ENCODE results near the gene SYS1.

SYS1 gene

GRCh38 chr20:45410887-45411286 lies 47.9 kb downstream of the SYS1 start:
- Histone ChIP-seq H3K4me3 (ENCODE audit: low read length) (no peak overlapping the region), H4K20me1 (ENCODE audit: control insufficient read depth, insufficient read depth, low read depth, low read length) (no peaks in the 10 kb centered on the region), H3K27ac (ENCODE audit: low read depth, low read length) (no peak overlapping the region), H3K4me1 (ENCODE audit: control insufficient read depth, low read length) (peaks cover 33% of the 10 kb centered on the region), H3K27me3 (ENCODE audit: control insufficient read depth, low read length) (peaks cover 15% of the 10 kb centered on the region), H3K4me2 (ENCODE audit: low read length) (no peak overlapping the region), H3F3A (ENCODE audit: control insufficient read depth, insufficient read depth) (peaks cover 2% of the 10 kb centered on the region; the same call in 1 of the 2 replicates), H3K36me3 (ENCODE audit: control insufficient read depth, low read length) (no peaks in the 10 kb centered on the region), H3K9me3 (ENCODE audit: control insufficient read depth, insufficient read depth, low read length) (no peaks in the 10 kb centered on the region), H3K79me2 (ENCODE audit: control insufficient read depth, low read length) (peaks cover 8% of the 10 kb centered on the region), H3K9me2 (replicated peaks; ENCODE audit: control insufficient read depth, low read length) (no peaks in the 10 kb centered on the region)
- TF ChIP-seq CTCF (IDR thresholded peaks at IDR 0.05; ENCODE audit: low read depth, low read length, poor library complexity, severe bottlenecking) (no peak), EZH2phosphoT487 (IDR thresholded peaks at IDR 0.05; ENCODE audit: borderline replicate concordance, low read length) (no peak)

GRCh38 chr20:45412653-45413052 lies 49.7 kb downstream of the SYS1 start:
- Histone ChIP-seq H3K4me1 (ENCODE audit: control insufficient read depth, low read length) (peaks cover 27% of the 10 kb centered on the region), H3K36me3 (ENCODE audit: control insufficient read depth, low read length) (peaks cover 6% of the 10 kb centered on the region; the same call in 1 of the 2 replicates), H3K9me3 (ENCODE audit: control insufficient read depth, insufficient read depth, low read length) (no peaks in the 10 kb centered on the region), H3F3A (ENCODE audit: control insufficient read depth, insufficient read depth) (peaks cover 2% of the 10 kb centered on the region; the same call in 1 of the 2 replicates), H3K4me3 (ENCODE audit: low read length) (no peak overlapping the region), H3K79me2 (ENCODE audit: control insufficient read depth, low read length) (peaks cover 26% of the 10 kb centered on the region), H4K20me1 (ENCODE audit: control insufficient read depth, insufficient read depth, low read depth, low read length) (no peaks in the 10 kb centered on the region), H3K4me2 (ENCODE audit: low read length) (no peak overlapping the region), H3K9me2 (replicated peaks; ENCODE audit: control insufficient read depth, low read length) (no peaks in the 10 kb centered on the region), H3K27me3 (ENCODE audit: control insufficient read depth, low read length) (0 out of 2 replicates have a peak, but pooled peaks cover under 1% of the 10 kb centered on the region), H3K27ac (ENCODE audit: low read depth, low read length) (no peak overlapping the region)
- no peak for TF ChIP-seq CTCF (IDR thresholded peaks at IDR 0.05; ENCODE audit: low read depth, low read length, poor library complexity, severe bottlenecking)
- TF ChIP-seq EZH2phosphoT487 (IDR thresholded peaks at IDR 0.05; ENCODE audit: borderline replicate concordance, low read length) = no peak

GRCh38 chr20:45413479-45413878 lies 50.5 kb downstream of the SYS1 start:
- TF ChIP-seq EZH2phosphoT487 (IDR thresholded peaks at IDR 0.05; ENCODE audit: borderline replicate concordance, low read length) = no peak
- no peak for TF ChIP-seq CTCF (IDR thresholded peaks at IDR 0.05; ENCODE audit: low read depth, low read length, poor library complexity, severe bottlenecking)
- no peaks in the 10 kb centered on the region for H3K9me3 ChIP-seq (ENCODE audit: control insufficient read depth, insufficient read depth, low read length)
- no peak overlapping the region for H3K4me3 ChIP-seq (ENCODE audit: low read length)
- H3K27ac ChIP-seq (ENCODE audit: low read depth, low read length) = no peak overlapping the region
- peaks cover 34% of the 10 kb centered on the region for H3K79me2 ChIP-seq (ENCODE audit: control insufficient read depth, low read length)
- H3K9me2 ChIP-seq (replicated peaks; ENCODE audit: control insufficient read depth, low read length) = no peaks in the 10 kb centered on the region
- H4K20me1 ChIP-seq (ENCODE audit: control insufficient read depth, insufficient read depth, low read depth, low read length) = no peaks in the 10 kb centered on the region
- H3K4me1 ChIP-seq (ENCODE audit: control insufficient read depth, low read length) = peaks cover 35% of the 10 kb centered on the region
- H3K36me3 ChIP-seq (ENCODE audit: control insufficient read depth, low read length) = peaks cover 14% of the 10 kb centered on the region
- peaks cover 2% of the 10 kb centered on the region; the same call in 1 of the 2 replicates for H3F3A ChIP-seq (ENCODE audit: control insufficient read depth, insufficient read depth)
- H3K27me3 ChIP-seq (ENCODE audit: control insufficient read depth, low read length) = no peaks in the 10 kb centered on the region
- no peak overlapping the region for H3K4me2 ChIP-seq (ENCODE audit: low read length)
